MM.1S (cell line): ENCODE data around the gene CSF1R.
"Not testable (repeated sequence)": the region's sequence is repeated elsewhere in the genome, so short reads cannot be mapped to it uniquely, and the experiment has no call there.

Experiments used
- DNase-seq: peaks from one replicate; pipeline ENCODE4 v3.0.0-alpha.2; 2015
- H2AFZ ChIP-seq: fragments of 300-600 bp; sonication (generic); 2 replicates; pipeline ENCODE4 v1.6.0; 2016; ENCODE audit warnings: antibody characterized with exemption, low read length
- H3F3A ChIP-seq: fragments of 300-600 bp; sonication (generic); 2 replicates; pipeline ENCODE4 v1.6.1; 2016; ENCODE audit warnings: mild to moderate bottlenecking, antibody characterized with exemption, low read length, moderate library complexity, mixed read lengths; ENCODE audit not compliant: insufficient read depth
- H3K27ac ChIP-seq: fragments of 300-600 bp; sonication (generic); 2 replicates; pipeline ENCODE4 v1.5.1; 2016; ENCODE audit warnings: mild to moderate bottlenecking, low read length
- H3K27me3 ChIP-seq: fragments of 300-600 bp; sonication (generic); replicated peaks from 2 replicates; pipeline ENCODE4 v1.6.0; 2016; ENCODE audit warnings: low read length; ENCODE audit not compliant: insufficient read depth
- H3K36me3 ChIP-seq: fragments of 300-600 bp; sonication (generic); replicated peaks from 2 replicates; pipeline ENCODE4 v1.6.1; 2016; ENCODE audit warnings: mild to moderate bottlenecking, low read length, mixed read lengths; ENCODE audit not compliant: insufficient read depth
- H3K4me1 ChIP-seq: fragments of 300-600 bp; sonication (generic); 2 replicates; pipeline ENCODE4 v1.6.1; 2016; ENCODE audit warnings: low read length, mixed read lengths
- H3K4me2 ChIP-seq: fragments of 300-600 bp; sonication (generic); 2 replicates; pipeline ENCODE4 v1.6.0; 2016; ENCODE audit warnings: low read depth, low read length
- H3K4me3 ChIP-seq: fragments of 300-600 bp; sonication (generic); 2 replicates; pipeline ENCODE4 v1.5.1; 2016; ENCODE audit warnings: low read length, mixed read lengths
- H3K79me2 ChIP-seq: fragments of 300-600 bp; sonication (generic); 2 replicates; pipeline ENCODE4 v1.6.1; 2016; ENCODE audit warnings: mixed run types, low read length, mixed read lengths
- H3K9ac ChIP-seq: fragments of 300-600 bp; sonication (generic); 2 replicates; pipeline ENCODE4 v1.6.1; 2016; ENCODE audit warnings: low read length, mixed read lengths
- H3K9me2 ChIP-seq: fragments of 300-600 bp; sonication (generic); replicated peaks from 2 replicates; pipeline ENCODE4 v1.6.1; 2016; ENCODE audit warnings: mild to moderate bottlenecking, low read length, mixed read lengths; ENCODE audit not compliant: insufficient read depth
- H3K9me3 ChIP-seq: fragments of 300-600 bp; sonication (generic); replicated peaks from 2 replicates; pipeline ENCODE4 v1.6.1; 2016; ENCODE audit warnings: mild to moderate bottlenecking, low read length, mixed read lengths; ENCODE audit not compliant: insufficient read depth
- H4K20me1 ChIP-seq: fragments of 300-600 bp; sonication (generic); 2 replicates; pipeline ENCODE4 v1.6.1; 2016; ENCODE audit warnings: mild to moderate bottlenecking, low read length, moderate library complexity, mixed read lengths; ENCODE audit not compliant: insufficient read depth
- EZH2 ChIP-seq: fragments of 300-600 bp; sonication (generic); optimal IDR thresholded peaks from 2 replicates; pipeline ENCODE3; 2017; ENCODE audit warnings: low read depth, mild to moderate bottlenecking, antibody characterized with exemption, low read length, mixed read lengths
- EZH2phosphoT487 ChIP-seq: fragments of 300-600 bp; sonication (generic); IDR thresholded peaks from 2 replicates; pipeline ENCODE4 v1.6.1; 2018; ENCODE audit warnings: antibody characterized with exemption, low read length
- TF ChIP-seq, protein P1 (sequence below): fragments of 300-600 bp; sonication (generic); IDR thresholded peaks from 2 replicates; pipeline ENCODE4 v1.5.1; 2016; ENCODE audit warnings: antibody characterized with exemption, low read length, mixed read lengths

CSF1R gene

DNA sequence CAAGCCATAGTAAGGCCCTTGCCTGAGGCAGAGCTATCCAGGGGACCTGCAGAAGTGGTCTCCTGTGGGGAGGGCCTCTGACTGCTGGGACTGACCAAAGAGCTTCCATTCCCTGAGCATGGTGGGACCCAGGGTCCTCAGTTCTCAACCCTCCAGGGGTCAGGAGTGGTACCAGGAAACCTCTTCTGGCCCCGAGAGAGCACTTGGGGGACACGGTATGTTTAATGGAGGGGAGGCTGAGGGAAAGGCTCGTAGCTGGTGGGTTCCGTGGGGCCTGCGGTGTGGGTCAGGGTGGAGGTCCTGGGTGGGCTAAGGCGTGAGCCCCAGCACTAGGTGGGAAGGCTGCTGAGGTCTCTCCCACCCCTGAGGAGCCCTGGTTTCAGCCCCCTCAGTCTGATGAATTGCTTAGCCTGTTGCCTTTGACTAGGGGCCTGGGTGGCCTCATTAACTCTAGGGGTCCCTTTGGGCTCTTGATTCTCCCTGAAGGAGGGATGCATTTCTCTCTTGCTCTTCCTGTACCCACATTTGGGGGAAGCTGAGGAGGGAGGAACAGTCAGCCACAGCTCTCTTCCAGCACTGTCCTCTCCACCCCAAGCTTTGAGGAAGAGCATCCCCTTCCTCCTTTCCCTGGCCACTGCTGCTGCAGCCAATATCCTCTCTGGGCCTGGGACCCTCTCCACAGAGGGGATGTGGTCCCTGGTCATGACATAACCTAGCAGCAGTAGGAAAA lies 34.0 kb downstream of the CSF1R start:
- H3K9me3 ChIP-seq, result no peaks in the 10 kb centered on the region
- H2AFZ ChIP-seq, result no peak overlapping the region
- H3K4me3 ChIP-seq, result no peak overlapping the region
- DNase-seq, result no peak
- no peaks in the 10 kb centered on the region for H3F3A ChIP-seq
- H3K4me2 ChIP-seq, result no peak overlapping the region
- H3K4me1 ChIP-seq, result no peaks in the 10 kb centered on the region
- no peak overlapping the region for H3K27ac ChIP-seq
- no peaks in the 10 kb centered on the region for H3K9me2 ChIP-seq
- TF ChIP-seq, protein P1, sequence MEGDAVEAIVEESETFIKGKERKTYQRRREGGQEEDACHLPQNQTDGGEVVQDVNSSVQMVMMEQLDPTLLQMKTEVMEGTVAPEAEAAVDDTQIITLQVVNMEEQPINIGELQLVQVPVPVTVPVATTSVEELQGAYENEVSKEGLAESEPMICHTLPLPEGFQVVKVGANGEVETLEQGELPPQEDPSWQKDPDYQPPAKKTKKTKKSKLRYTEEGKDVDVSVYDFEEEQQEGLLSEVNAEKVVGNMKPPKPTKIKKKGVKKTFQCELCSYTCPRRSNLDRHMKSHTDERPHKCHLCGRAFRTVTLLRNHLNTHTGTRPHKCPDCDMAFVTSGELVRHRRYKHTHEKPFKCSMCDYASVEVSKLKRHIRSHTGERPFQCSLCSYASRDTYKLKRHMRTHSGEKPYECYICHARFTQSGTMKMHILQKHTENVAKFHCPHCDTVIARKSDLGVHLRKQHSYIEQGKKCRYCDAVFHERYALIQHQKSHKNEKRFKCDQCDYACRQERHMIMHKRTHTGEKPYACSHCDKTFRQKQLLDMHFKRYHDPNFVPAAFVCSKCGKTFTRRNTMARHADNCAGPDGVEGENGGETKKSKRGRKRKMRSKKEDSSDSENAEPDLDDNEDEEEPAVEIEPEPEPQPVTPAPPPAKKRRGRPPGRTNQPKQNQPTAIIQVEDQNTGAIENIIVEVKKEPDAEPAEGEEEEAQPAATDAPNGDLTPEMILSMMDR, result no peak
- TF ChIP-seq EZH2phosphoT487 (no peak), EZH2 (no peak)
- H3K36me3 ChIP-seq, result peaks cover 16% of the 10 kb centered on the region
- H3K79me2 ChIP-seq, result no peaks in the 10 kb centered on the region
- no peaks in the 10 kb centered on the region for H4K20me1 ChIP-seq
- H3K27me3 ChIP-seq, result no peaks in the 10 kb centered on the region
- no peak overlapping the region for H3K9ac ChIP-seq

DNA sequence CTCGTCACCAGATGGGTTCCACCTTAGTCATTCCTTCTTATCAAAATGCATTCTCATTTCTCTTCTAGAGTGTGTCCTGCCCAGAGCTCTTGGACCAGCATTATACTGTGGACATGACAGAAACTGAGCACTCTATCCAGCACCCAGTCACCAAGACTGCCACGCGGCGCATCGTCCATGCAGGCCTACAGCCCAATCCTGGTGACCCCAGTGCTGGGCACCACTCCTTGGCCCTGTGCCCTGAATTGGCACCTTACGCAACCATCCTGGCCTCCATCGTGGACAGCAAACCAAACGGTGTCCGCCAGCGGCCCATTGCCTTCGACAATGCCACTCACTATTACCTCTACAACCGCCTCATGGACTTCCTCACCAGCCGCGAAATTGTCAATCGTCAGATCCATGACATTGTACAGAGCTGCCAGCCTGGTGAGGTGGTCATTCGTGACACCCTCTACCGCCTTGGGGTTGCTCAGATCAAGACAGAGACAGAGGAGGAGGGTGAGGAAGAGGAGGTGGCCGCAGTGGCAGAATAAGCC lies 34.6 kb downstream of the CSF1R start:
- Histone ChIP-seq H3K27ac (no peak overlapping the region), H3K27me3 (no peaks in the 10 kb centered on the region), H4K20me1 (no peaks in the 10 kb centered on the region), H3K79me2 (no peaks in the 10 kb centered on the region), H3K9me3 (no peaks in the 10 kb centered on the region), H3K4me3 (no peak overlapping the region), H3K36me3 (peaks cover 20% of the 10 kb centered on the region), H3K9me2 (no peaks in the 10 kb centered on the region), H3F3A (no peaks in the 10 kb centered on the region; the same call in 1 of the 2 replicates), H3K4me1 (no peaks in the 10 kb centered on the region), H3K9ac (no peak overlapping the region), H2AFZ (no peak overlapping the region), H3K4me2 (no peak overlapping the region)
- TF ChIP-seq, protein P1, result no peak
- TF ChIP-seq EZH2 (no peak), EZH2phosphoT487 (no peak)
- DNase-seq, result no peak

- H3K79me2 ChIP-seq, H3K4me1 ChIP-seq, H3K9me3 ChIP-seq, H3K27me3 ChIP-seq, H3K9ac ChIP-seq, H4K20me1 ChIP-seq, H3F3A ChIP-seq, H3K4me3 ChIP-seq, DNase-seq, H3K9me2 ChIP-seq, H3K27ac ChIP-seq, H2AFZ ChIP-seq, H3K4me2 ChIP-seq: not testable (repeated sequence)
- H3K36me3 ChIP-seq, result peaks cover 20% of the 10 kb centered on the region
These were observed 36.1 kb downstream of the CSF1R start for GRCh38 chr5:150050172-150050811.

DNA sequence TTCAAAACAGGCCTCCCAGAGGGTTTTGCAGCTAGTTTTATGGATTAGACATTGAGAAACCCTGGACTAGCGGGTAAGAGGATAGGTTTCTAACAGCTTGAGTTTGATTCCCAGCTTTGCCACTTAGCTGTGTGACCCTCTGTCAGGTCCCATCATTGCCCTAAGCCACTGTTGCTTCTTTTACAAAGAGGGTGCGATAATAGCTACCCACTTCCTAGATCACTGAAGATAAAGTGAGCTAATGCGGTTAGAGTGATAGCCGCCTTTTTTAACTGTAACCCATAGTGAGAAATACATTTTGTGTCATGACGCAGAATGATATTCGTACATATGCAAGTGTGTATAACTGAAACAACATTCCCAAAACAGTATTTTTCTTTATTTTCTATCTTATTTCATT lies 40.3 kb downstream of the CSF1R start:
- no peaks in the 10 kb centered on the region for H3K4me1 ChIP-seq
- no peak overlapping the region for H3K9ac ChIP-seq
- no peak overlapping the region for H3K4me2 ChIP-seq
- no peak overlapping the region for H3K4me3 ChIP-seq
- no peak for DNase-seq
- no peaks in the 10 kb centered on the region for H4K20me1 ChIP-seq
- no peaks in the 10 kb centered on the region for H3K27me3 ChIP-seq
- no peak for TF ChIP-seq EZH2
- no peak for TF ChIP-seq EZH2phosphoT487
- TF ChIP-seq, protein P1, result no peak
- H3F3A ChIP-seq, result no peaks in the 10 kb centered on the region; the same call in 1 of the 2 replicates
- no peak overlapping the region for H3K27ac ChIP-seq
- H3K9me2 ChIP-seq, result no peaks in the 10 kb centered on the region
- H2AFZ ChIP-seq, result no peak overlapping the region
- peaks cover 22% of the 10 kb centered on the region for H3K36me3 ChIP-seq
- no peaks in the 10 kb centered on the region for H3K9me3 ChIP-seq
- H3K79me2 ChIP-seq, result no peaks in the 10 kb centered on the region
